ENCODE results near the gene UNC5B.

UNC5B gene

DNA sequence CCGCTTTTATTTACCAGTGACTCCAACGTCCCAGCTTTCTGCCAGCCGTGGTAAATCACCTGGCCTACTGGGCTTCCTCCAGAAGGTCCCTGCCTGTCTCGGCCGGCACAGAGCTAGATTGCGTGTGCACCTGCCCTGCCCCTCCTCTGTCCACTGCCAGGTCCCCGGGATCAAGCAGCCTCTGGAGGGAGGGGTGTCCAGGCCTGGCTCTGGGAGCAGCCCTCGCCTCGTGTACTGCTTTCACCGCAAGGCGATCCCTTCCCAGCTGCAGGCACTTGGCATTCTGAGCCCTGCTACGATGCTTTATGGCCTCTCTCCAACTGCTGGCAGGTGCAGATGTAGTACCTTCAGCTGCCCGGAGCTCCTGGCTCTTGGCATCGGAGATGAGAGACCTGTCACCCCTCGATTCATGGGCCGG is 114.1 kb downstream of the UNC5B start:
- no peaks in the 10 kb centered on the region for H3K9me3 Mint-ChIP-seq
- H3K27ac Mint-ChIP-seq: no peak overlapping the region
- DNase-seq: no peak
- peaks cover 12% of the 10 kb centered on the region for H3K4me1 Mint-ChIP-seq (ENCODE audit: low read depth)
- no peak overlapping the region for H3K4me3 Mint-ChIP-seq
- H3K36me3 Mint-ChIP-seq (ENCODE audit: low read depth): peaks cover 56% of the 10 kb centered on the region
- H3K27me3 Mint-ChIP-seq: no peaks in the 10 kb centered on the region

DNA sequence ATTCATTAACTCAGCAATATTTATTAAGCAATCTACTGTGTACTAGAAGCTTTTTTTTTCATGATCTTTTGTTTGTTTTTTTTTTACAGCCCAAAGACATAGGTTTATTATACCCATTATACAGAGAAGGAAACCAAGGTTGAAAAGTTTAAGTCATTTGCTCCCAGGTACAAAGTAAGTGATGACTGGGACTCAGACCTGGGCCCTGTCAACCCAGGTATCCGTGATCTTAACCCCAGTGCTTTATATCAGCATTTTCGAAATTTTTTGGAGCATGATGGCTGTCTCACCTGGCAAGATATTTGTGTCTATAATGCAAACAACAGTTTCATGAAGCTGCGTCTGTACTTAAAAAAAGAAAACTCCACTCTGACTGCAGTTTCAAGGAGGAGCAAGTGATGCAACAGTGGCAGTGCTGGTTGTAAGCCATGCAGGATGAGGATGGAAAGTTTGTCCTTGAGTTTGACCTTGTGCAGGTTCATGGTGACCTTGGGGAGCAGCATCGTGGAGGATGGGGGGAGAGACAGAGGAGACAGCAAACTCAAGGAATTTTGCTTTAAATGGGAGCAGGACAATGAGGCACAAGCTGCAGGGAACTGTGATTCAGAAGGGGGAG is 118.5 kb downstream of the UNC5B start:
- H3K36me3 Mint-ChIP-seq (ENCODE audit: low read depth): peaks cover 39% of the 10 kb centered on the region
- H3K4me1 Mint-ChIP-seq (ENCODE audit: low read depth): no peaks in the 10 kb centered on the region
- H3K27me3 Mint-ChIP-seq: no peaks in the 10 kb centered on the region
- H3K27ac Mint-ChIP-seq: no peak overlapping the region
- no peaks in the 10 kb centered on the region for H3K9me3 Mint-ChIP-seq
- DNase-seq: no peak
- H3K4me3 Mint-ChIP-seq: no peak overlapping the region

DNA sequence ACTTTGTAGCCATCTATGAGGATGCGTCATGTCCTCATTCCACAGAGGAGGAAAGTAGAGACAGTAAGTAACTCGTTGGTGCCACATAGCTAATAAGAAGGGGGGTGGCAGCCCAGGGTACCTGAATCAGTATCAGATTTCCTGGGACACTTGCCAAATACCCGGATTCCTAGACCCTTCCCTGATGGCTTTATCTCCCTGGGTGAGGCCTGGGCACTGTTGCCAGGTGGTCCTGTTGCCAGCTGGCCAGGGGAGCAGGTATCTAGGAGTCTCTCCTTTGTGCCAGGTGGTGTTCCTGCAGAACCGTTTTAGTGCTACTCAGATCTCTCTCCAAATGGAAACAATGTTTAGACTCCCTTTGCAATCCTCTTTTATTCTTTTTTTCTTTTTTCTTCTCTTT is 119.4 kb downstream of the UNC5B start:
- Mint-ChIP-seq H3K4me3 (no peak overlapping the region), H3K4me1 (ENCODE audit: low read depth) (no peaks in the 10 kb centered on the region), H3K27me3 (no peaks in the 10 kb centered on the region), H3K27ac (no peak overlapping the region), H3K36me3 (ENCODE audit: low read depth) (peaks cover 38% of the 10 kb centered on the region), H3K9me3 (no peaks in the 10 kb centered on the region)
- DNase-seq: no peak

DNA sequence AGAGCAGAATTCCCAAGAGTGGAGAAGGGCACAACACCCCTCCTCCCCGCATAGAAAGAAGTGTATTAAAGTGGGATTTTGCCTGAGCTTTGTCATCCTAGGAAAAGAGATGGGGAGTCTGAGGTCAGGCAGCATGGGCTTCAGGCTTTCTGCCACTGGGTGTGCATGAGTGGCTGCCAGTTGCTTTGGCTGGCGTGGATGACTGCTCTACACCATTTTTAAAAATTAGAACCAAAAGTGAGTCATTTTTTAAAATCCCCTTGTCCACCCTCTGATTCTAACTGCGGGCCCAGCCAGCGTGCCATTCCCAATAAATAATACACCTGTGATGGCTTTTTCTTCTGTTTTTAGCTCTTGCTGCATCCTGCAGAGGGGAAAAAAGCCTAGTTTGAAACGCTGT is 120.1 kb downstream of the UNC5B start:
- H3K36me3 Mint-ChIP-seq (ENCODE audit: low read depth): peaks cover 32% of the 10 kb centered on the region

DNA sequence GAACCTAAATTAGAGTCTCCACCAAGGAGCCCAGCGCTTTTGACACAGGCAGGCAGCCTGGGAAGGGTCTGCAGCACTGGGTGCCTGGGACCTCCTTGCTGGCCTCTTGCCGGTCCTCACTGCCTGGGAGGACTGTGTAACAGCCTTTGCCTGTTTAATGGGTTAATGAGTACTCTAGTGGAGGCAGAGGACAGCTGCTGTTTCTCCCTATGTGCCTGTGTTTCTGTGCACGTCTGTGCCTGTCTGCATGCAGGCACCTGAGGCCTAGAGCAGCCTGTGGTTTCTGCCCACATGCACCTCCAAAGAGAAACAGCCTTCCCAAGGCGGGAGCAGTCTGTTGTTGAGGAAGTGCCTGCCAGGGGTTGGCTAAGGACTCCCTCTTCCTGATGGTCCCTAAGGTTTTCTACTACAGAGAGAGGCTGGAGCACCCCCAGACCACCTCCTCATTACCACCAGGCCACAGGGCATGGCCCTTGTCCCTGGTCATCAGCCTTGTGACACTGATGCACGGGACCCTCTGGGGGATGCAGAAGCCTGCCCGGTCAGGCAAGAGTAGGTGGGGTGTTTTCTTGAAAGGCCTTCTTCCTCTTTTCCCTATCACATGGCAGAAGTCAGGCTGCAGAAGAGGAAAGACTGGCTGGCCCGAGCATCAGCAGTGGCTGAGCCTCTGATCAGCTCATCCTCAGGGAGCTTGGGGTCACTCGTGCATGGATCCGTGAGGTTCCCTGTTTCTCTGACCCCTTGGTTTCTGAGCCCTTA is 120.9 kb downstream of the UNC5B start:
- Mint-ChIP-seq H3K4me1 (ENCODE audit: low read depth) (no peaks in the 10 kb centered on the region), H3K27ac (no peak overlapping the region), H3K27me3 (no peaks in the 10 kb centered on the region)

More for the DNA sequence above, 120.1 kb downstream of the UNC5B start:
- Mint-ChIP-seq H3K4me3 (no peak overlapping the region), H3K4me1 (ENCODE audit: low read depth) (no peaks in the 10 kb centered on the region), H3K9me3 (no peaks in the 10 kb centered on the region), H3K27me3 (no peaks in the 10 kb centered on the region), H3K27ac (no peak overlapping the region)
- DNase-seq: no peak

DNA sequence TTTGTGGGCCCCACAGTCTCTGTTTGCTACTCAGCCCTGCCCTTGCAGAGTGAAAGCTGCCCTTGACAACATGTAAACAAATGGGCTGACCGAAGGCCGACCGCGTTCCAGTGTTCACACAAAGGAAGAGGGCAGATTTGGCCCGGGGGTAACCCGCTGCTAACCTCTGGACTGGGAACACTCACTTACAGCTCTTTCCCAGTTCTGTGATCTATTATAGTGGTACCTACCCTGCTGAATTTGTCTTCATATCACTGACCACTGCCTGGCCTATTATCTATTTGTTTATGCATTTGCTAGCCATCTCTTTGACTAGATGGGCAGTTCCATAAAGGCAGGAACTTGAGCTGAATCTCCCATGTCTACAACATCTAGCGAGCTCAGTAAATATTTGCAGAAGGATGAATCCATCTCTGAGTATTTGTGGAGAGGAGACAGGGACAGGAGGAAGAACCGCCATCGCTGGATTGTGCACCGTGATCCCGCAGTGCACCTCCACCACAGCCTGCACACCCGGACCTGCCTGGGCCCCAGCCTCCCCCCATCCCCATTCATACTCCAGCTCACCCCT is 121.9 kb downstream of the UNC5B start:
- peaks cover 26% of the 10 kb centered on the region for H3K36me3 Mint-ChIP-seq (ENCODE audit: low read depth)
- no peak for DNase-seq
- H3K27ac Mint-ChIP-seq: no peak overlapping the region

More for the DNA sequence above, 120.9 kb downstream of the UNC5B start:
- no peak overlapping the region for H3K4me3 Mint-ChIP-seq
- H3K36me3 Mint-ChIP-seq (ENCODE audit: low read depth): peaks cover 26% of the 10 kb centered on the region
- H3K9me3 Mint-ChIP-seq: no peaks in the 10 kb centered on the region
- DNase-seq: no peak

DNA sequence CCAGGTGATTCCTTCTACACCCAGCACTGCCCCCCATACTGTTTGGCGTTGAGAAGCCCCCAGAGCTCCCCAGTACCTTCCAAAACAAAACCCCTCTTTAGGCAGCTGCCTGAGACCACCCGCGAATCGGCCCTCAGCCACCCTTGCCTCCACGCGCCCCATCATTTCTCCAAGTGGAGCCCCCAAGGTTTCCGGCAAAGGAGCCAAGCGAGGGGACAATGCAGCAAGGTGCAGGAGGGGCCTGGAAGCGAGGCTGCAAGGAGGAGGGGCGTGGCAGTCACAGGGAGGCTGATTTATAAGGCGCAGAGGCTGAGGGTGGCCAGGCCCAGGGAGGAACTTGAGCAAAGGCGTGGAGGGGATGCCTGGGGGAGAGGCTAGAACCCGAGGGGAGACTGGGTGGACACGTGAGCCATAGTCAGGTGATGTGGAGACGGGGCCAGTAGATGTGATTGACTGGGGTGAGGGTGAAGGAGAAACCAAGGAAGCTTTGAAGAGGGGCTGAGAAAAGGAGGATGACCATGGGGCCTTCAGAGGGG is 122.9 kb downstream of the UNC5B start:
- Mint-ChIP-seq H3K27ac (no peak overlapping the region), H3K9me3 (no peaks in the 10 kb centered on the region), H3K4me1 (ENCODE audit: low read depth) (no peaks in the 10 kb centered on the region), H3K4me3 (no peak overlapping the region), H3K27me3 (no peaks in the 10 kb centered on the region), H3K36me3 (ENCODE audit: low read depth) (peaks cover 31% of the 10 kb centered on the region)
- no peak for DNase-seq

More for the DNA sequence above, 121.9 kb downstream of the UNC5B start:
- Mint-ChIP-seq H3K9me3 (no peaks in the 10 kb centered on the region), H3K4me1 (ENCODE audit: low read depth) (no peaks in the 10 kb centered on the region), H3K4me3 (no peak overlapping the region), H3K27me3 (no peaks in the 10 kb centered on the region)

DNA sequence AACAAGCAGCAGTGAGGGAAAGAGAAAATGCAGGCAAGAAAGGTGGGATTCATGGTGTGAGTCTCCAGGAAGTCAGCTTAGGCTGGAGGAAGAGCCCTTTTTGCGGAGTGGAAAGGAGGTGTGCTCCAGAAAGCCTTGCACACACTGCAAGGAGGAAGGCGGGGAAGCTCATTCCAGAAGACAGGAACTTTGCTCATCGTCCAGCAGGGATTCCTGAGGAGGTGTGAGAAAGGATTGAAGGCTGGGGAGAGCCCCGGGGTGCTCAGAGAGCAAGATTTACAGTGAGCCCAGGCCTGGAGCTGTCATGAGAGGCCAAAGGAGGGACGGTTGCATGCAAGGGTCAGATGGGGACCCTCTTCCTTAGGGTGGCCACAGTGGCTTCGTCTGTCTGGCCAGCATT is 124.3 kb downstream of the UNC5B start:
- Mint-ChIP-seq H3K27ac (no peak overlapping the region), H3K27me3 (no peaks in the 10 kb centered on the region), H3K9me3 (no peaks in the 10 kb centered on the region), H3K4me1 (ENCODE audit: low read depth) (no peaks in the 10 kb centered on the region), H3K36me3 (ENCODE audit: low read depth) (peaks cover 26% of the 10 kb centered on the region), H3K4me3 (no peak overlapping the region)
- DNase-seq: no peak

DNA sequence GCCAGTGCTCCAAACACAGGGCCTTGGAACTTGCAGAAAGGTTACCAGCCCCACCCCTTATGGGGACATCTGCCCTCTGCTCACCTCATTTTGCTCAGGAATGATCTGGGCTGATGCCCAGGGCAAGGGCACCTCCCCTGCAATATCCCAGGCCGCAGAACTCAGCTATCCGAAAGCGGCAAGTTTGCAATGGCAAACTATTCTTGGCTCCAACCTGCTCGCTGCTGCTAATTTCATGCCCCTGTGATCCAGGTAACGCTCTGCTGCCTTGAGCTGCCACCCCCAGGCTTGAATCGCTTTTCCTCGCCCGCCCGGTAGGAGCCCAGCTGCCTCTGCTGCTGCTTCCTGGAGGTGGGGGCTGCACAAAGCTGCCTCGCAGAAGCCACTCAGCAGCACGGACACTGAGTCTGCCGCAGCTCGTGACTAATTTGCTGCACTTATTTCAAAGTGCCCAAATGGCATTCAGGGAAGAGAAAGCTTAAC is 124.9 kb downstream of the UNC5B start:
- Mint-ChIP-seq H3K4me3 (no peak overlapping the region), H3K9me3 (no peaks in the 10 kb centered on the region), H3K36me3 (ENCODE audit: low read depth) (peaks cover 26% of the 10 kb centered on the region), H3K27ac (no peak overlapping the region), H3K4me1 (ENCODE audit: low read depth) (no peaks in the 10 kb centered on the region), H3K27me3 (no peaks in the 10 kb centered on the region)
- no peak for DNase-seq

DNA sequence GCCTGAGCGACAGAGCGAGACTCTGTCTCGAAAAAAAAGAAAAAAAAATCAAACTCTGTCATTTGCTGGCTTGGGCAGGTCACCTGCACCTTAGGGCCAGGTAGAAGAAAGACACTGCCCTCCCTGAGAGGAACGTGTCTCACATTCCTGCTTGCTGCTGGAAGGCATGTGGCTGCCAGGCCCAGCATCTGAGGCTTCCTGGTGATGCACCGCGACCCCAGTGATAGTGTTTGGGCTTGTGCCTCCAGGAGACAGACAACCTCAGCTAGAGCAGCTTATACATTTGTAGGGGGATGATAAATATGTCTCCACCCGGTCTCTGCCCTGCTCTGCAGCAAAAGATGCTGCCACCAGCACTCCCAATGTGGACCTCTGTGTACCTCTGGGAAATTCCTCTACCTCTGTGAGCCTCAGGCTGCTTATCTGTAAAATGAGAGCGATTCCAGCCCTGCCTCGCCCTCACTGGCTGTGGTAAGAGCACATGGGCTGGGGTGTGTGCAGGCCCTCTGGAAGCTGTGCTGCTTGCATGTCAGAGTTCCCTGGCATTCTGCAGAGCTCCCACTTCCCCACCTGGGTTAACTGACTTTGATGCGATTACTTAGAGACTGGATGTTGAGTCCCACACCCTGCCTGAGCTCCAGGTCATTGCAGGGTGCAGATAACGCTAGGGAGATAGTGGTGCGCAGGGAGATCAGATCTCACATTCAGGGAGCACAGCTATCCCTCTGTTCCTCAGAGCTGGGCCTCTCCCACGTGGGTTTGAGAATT is 126.5 kb downstream of the UNC5B start:
- H3K27ac Mint-ChIP-seq: no peak overlapping the region
- no peaks in the 10 kb centered on the region for H3K27me3 Mint-ChIP-seq
- H3K9me3 Mint-ChIP-seq: no peaks in the 10 kb centered on the region
- H3K4me3 Mint-ChIP-seq: no peak overlapping the region
- no peak for DNase-seq
- H3K36me3 Mint-ChIP-seq (ENCODE audit: low read depth): peaks cover 25% of the 10 kb centered on the region
- H3K4me1 Mint-ChIP-seq (ENCODE audit: low read depth): no peaks in the 10 kb centered on the region

DNA sequence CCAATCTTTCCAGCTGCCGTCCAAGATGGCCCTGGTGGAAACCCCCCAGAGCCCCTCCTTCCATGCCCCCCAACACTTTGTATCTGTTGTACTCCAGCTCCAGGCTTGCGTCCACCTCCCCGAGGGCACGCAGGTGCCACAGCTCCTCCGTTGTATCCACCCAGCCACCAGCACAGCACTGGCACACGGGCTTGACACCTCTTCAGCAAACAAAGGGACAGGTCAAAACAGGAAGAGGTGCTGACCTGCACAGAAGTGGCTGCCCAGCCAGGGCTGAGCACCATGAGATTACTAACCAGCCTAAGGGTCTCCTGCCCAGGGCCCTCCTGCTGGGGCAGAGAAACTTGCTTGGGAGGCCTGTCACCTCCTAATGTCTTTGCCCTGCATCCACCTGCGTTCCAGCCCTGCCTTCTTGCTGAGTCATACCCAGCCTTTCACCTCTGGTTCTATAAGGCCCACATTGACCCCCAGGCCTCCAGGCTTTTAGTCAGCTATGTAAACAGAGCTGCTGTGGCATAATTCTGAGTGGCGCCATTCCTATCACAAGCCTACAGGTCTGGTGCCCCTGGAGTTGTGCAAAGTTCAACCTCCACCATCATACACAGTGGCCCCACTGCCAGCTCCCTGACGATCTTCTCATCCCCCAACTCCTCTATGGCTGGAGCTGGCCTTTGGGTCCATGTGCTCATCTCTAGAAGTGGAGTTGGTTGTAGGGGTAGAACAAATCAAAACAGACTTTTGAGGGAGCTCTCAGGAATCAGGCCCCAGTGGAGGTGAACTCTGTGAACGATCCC is 127.6 kb downstream of the UNC5B start:
- Mint-ChIP-seq H3K4me3 (no peak overlapping the region), H3K36me3 (ENCODE audit: low read depth) (peaks cover 18% of the 10 kb centered on the region), H3K9me3 (no peaks in the 10 kb centered on the region), H3K4me1 (ENCODE audit: low read depth) (no peaks in the 10 kb centered on the region), H3K27me3 (no peaks in the 10 kb centered on the region), H3K27ac (peak overlapping the region; percentile 44)
- DNase-seq: no peak

DNA sequence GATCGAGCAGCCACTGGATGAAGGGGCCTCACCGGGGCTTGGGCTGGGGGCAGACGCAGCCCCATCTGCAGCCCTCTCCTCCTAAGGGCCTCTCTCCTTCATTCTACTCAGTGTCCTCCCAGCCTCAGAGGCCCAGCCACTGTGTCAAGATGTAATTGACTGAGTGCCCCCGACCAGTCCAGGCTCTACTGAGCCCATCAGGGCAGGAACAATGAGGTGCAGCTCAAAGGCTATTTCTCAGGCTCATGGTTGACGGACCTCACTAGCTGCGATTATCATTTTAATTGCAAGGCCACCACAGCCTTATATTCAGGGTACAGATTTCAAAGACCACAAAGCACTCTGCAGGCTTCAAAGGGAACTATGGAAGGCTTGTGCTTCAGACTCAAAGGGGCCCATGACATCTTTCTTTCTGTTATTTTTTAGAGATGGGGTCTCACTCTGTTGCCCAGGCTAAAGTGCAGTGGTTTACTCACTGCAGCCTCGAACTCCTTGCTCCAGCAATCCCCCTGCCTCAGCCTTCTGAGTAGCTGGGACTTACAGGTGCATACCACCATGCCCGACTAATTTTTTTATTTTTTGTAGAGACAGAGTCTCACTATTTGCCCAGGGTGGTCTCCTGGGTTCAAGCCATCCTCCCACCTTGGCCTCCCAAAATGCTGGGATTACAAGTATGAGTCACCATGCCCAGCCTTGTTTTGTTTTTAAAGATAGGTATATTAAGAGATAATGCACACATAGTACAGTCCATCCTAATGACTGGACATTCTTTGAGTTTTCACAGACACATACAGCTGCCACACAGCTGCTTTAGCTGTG is 130.4 kb downstream of the UNC5B start:
- no peak overlapping the region for H3K4me3 Mint-ChIP-seq
- no peak overlapping the region for H3K27ac Mint-ChIP-seq
- H3K4me1 Mint-ChIP-seq (ENCODE audit: low read depth): no peaks in the 10 kb centered on the region
- DNase-seq: no peak
- peaks cover 13% of the 10 kb centered on the region for H3K36me3 Mint-ChIP-seq (ENCODE audit: low read depth)
- H3K9me3 Mint-ChIP-seq: no peaks in the 10 kb centered on the region
- no peaks in the 10 kb centered on the region for H3K27me3 Mint-ChIP-seq

DNA sequence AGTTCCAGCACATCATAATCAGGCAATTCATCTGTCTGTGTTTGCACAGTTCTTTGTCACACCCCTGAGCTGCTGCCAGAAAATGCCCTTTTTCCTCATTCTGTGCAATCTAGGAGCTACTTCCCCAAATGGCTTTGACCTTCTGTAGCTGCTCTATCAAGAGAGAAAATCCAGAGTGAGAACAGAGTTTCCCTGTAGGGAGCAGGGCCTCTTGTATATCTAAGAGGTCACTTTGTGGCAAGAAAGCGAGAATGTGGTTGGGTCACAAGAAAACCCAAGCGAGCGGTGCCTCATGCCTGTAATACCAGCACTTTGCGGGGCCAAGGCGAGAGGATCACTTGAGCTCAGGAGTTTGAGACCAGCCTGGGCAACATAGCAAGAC is 131.0 kb downstream of the UNC5B start:
- Mint-ChIP-seq H3K36me3 (ENCODE audit: low read depth) (peaks cover 13% of the 10 kb centered on the region), H3K4me1 (ENCODE audit: low read depth) (no peaks in the 10 kb centered on the region)

More for the DNA sequence above, 131.0 kb downstream of the UNC5B start:
- no peak overlapping the region for H3K27ac Mint-ChIP-seq
- H3K9me3 Mint-ChIP-seq: no peaks in the 10 kb centered on the region
- H3K4me3 Mint-ChIP-seq: no peak overlapping the region
- DNase-seq: no peak
- H3K27me3 Mint-ChIP-seq: no peaks in the 10 kb centered on the region
